MCF 10A (cell line): ENCODE measurements around the gene NME8. TPM values are rescaled to one million over a fixed set of nuclear protein-coding genes. Genes with fewer than 3 reads are reported as not detected.

ENCODE experiments used
- BruUV-seq: library from RNA; stranded (reverse); fragments of 400-500 nt; replicated peaks from 2 replicates; lab custom pipeline; 2021; lab: Mats Ljungman, UMichigan
- CTCF ChIA-PET: fragments of 300-600 bp; sonication (Branson Sonifier 250); formaldehyde crosslinking; extraction: SDS; loops from one replicate; lab custom pipeline; 2021; ENCODE audit warnings: antibody characterized with exemption, inconsistent platforms; lab: Yijun Ruan, JAX
- POLR2A ChIA-PET: fragments of 300-600, 350-650 bp; sonication (Branson Sonifier 250); formaldehyde crosslinking; extraction: SDS; loops from one replicate; lab custom pipeline; 2020; ENCODE audit warnings: antibody characterized with exemption, inconsistent platforms; lab: Yijun Ruan, JAX
- DNase-seq: peaks from one replicate; pipeline ENCODE4 v3.0.0-alpha.2; 2018; ENCODE audit not compliant: unreplicated experiment
- H3K27ac Mint-ChIP-seq: one replicate; pipeline ENCODE4 v1.8.0; 2022; ENCODE audit warnings: mild to moderate bottlenecking, low read depth, mixed read lengths; ENCODE audit not compliant: unreplicated experiment
- H3K27me3 Mint-ChIP-seq: one replicate; pipeline ENCODE4 v1.8.0; 2022; ENCODE audit warnings: mixed read lengths; ENCODE audit not compliant: insufficient read depth, unreplicated experiment
- H3K36me3 Mint-ChIP-seq: one replicate; pipeline ENCODE4 v1.8.0; 2022; ENCODE audit warnings: mild to moderate bottlenecking, moderate library complexity, mixed read lengths; ENCODE audit not compliant: insufficient read depth, unreplicated experiment
- H3K4me1 Mint-ChIP-seq: one replicate; pipeline ENCODE4 v1.8.0; 2022; ENCODE audit warnings: mixed read lengths; ENCODE audit not compliant: insufficient read depth, unreplicated experiment
- H3K4me3 Mint-ChIP-seq: one replicate; pipeline ENCODE4 v1.8.0; 2022; ENCODE audit warnings: mild to moderate bottlenecking, moderate library complexity, mixed read lengths; ENCODE audit not compliant: unreplicated experiment
- H3K9me3 Mint-ChIP-seq: one replicate; pipeline ENCODE4 v1.8.0; 2022; ENCODE audit warnings: mixed read lengths; ENCODE audit not compliant: unreplicated experiment
- intact Hi-C: fragments of 100-400 bp; cut with micrococcal nuclease; formaldehyde crosslinking; loops from 2 replicates; pipeline ENCODE4 v1.14.1; 2022
- total RNA-seq: library from RNA; stranded (reverse); gene quantifications from 2 replicates; pipeline ENCODE4 v1.2.3, GENCODE V29; 2022
- TF ChIP-seq, protein P1 (sequence below): fragments of 200-600 bp; IDR thresholded peaks from one replicate; pipeline ENCODE4 v1.8.0; 2022; ENCODE audit warnings: antibody characterized with exemption, mild to moderate bottlenecking; ENCODE audit not compliant: unreplicated experiment

NME8 gene
- total RNA-seq, 1 experiment from 2014 or later, result 1.5 TPM

GRCh38 chr7:37920849-37921805, 72.7 kb downstream of the NME8 start:
- BruUV-seq, result no TSS peak
- Mint-ChIP-seq H3K9me3 (peaks cover 7% of the 10 kb centered on the region), H3K4me3 (no peak overlapping the region), H3K36me3 (no peaks in the 10 kb centered on the region), H3K4me1 (no peaks in the 10 kb centered on the region), H3K27me3 (peaks cover 40% of the 10 kb centered on the region), H3K27ac (no peak overlapping the region)
- TF ChIP-seq, protein P1, sequence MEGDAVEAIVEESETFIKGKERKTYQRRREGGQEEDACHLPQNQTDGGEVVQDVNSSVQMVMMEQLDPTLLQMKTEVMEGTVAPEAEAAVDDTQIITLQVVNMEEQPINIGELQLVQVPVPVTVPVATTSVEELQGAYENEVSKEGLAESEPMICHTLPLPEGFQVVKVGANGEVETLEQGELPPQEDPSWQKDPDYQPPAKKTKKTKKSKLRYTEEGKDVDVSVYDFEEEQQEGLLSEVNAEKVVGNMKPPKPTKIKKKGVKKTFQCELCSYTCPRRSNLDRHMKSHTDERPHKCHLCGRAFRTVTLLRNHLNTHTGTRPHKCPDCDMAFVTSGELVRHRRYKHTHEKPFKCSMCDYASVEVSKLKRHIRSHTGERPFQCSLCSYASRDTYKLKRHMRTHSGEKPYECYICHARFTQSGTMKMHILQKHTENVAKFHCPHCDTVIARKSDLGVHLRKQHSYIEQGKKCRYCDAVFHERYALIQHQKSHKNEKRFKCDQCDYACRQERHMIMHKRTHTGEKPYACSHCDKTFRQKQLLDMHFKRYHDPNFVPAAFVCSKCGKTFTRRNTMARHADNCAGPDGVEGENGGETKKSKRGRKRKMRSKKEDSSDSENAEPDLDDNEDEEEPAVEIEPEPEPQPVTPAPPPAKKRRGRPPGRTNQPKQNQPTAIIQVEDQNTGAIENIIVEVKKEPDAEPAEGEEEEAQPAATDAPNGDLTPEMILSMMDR, result no peak
- ChIA-PET POLR2A (no interaction called here), CTCF (interaction anchor here (0.6 to 0.9 kb wide), 4 partner anchors 150 to 681 kb away, joined by 3 read pairs; no protein-coding TSS in a partner anchor)
- no peak for DNase-seq
- intact Hi-C loops, result no loop called here

DNA sequence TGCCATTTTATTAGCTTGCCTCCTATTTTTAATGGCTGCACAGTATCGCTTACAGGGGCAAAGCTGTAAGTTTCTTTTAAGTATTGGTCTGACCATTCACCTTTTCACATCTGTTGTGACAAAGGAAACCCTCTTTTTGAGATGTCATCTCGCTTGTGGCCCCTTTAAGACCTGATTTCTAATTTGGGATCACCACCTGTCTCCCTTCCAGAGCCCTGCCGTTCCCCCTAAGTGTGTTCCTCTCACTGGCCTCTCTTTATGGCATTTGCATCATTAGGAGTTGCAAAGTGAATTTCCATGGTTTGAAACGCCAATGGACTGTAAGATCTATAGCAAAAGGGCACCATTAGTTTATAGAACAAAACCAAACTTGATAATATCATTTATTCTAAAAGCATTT, 73.5 kb downstream of the NME8 start:
- H3K27ac Mint-ChIP-seq, result no peak overlapping the region
- ChIA-PET POLR2A (no interaction called here), CTCF (interaction anchor here (0.6 to 0.7 kb wide), 2 partner anchors 149 to 682 kb away, joined by 3 read pairs; no protein-coding TSS in a partner anchor)
- no peak overlapping the region for H3K4me3 Mint-ChIP-seq
- no peaks in the 10 kb centered on the region for H3K36me3 Mint-ChIP-seq
- peaks cover 7% of the 10 kb centered on the region for H3K9me3 Mint-ChIP-seq
- TF ChIP-seq, protein P1, result no peak
- BruUV-seq, result no TSS peak
- no peaks in the 10 kb centered on the region for H3K4me1 Mint-ChIP-seq
- intact Hi-C loops, result no loop called here
- DNase-seq, result no peak
- H3K27me3 Mint-ChIP-seq, result peaks cover 40% of the 10 kb centered on the region

- no peaks in the 10 kb centered on the region for H3K4me1 Mint-ChIP-seq
- BruUV-seq, result no TSS peak
- POLR2A ChIA-PET, result no interaction called here
- no peak overlapping the region for H3K4me3 Mint-ChIP-seq
- TF ChIP-seq, protein P1, result no peak
- H3K36me3 Mint-ChIP-seq, result no peaks in the 10 kb centered on the region
- intact Hi-C loops, result no loop called here
- peaks cover 33% of the 10 kb centered on the region for H3K27me3 Mint-ChIP-seq
- no peak overlapping the region for H3K27ac Mint-ChIP-seq
- CTCF ChIA-PET, result no interaction called here
- peaks cover 7% of the 10 kb centered on the region for H3K9me3 Mint-ChIP-seq
- no peak for DNase-seq
Measured at GRCh38 chr7:37923996-37924395, 75.6 kb downstream of the NME8 start.

DNA sequence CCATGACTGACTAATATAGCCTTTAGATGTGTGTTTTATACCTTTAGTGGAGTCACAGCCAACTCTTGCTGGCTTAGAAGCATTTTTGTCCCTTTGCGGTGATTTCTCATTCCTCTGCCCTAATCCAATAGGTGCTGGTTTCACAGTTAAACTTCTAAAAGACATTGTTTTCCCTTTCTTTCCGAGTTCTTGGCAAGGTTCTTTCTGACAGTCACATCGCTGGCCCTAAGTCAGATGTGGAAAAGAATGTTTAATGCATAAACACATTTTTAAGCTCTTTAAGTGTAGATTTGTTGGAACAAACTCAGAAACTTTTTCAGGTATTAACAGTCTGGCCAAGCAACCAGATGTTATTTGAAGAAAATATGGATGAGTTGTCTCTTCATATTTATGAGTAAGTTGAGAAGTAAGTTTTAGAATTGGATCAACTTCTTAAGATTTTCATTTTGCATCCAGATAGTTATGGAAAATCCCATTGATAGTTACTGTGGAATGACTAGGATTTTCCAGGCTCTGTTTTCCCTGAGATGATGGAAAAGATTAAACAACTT, 76.2 kb downstream of the NME8 start:
- CTCF ChIA-PET, result no interaction called here
- TF ChIP-seq, protein P1, result no peak
- Mint-ChIP-seq H3K27me3 (peaks cover 27% of the 10 kb centered on the region), H3K4me1 (no peaks in the 10 kb centered on the region), H3K9me3 (peaks cover 7% of the 10 kb centered on the region), H3K4me3 (no peak overlapping the region), H3K27ac (no peak overlapping the region), H3K36me3 (no peaks in the 10 kb centered on the region)
- intact Hi-C loops, result no loop called here
- no TSS peak for BruUV-seq
- DNase-seq, result no peak
- POLR2A ChIA-PET, result no interaction called here
